Amniotic stem cell (primary cell): ENCODE measurements around the gene COASY.

ENCODE experiments used
- DNase-seq: peaks from one replicate; lab custom pipeline; 2025; lab: John Stamatoyannopoulos, UW

The COASY gene

DNA sequence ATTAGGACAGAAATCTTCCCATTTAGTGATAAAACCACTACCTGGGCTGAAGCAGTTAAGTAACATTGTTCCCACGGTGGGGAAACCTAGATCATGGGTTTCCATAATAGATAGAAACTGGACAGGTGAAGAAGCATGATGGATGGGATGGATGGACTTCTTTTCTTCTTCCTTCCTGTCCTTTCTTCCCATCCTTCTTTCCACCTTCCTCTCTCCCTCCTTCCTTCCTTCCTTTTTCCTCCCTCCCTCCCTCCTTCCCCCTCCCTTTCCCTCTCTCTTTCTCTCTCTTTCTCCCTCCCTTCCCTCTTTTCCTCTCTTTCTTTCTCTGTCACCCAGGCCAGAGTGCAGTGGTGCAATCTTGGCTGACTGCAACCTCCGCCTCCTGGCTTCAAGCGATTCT is 12.5 kb downstream of the COASY start:
- no peak for DNase-seq

- no peak for DNase-seq
These were observed 15.2 kb downstream of the COASY start for GRCh38 chr17:42577140-42577531.

- peak; percentile 97 for DNase-seq
These were observed 15.8 kb downstream of the COASY start, which contains the start of gene PSMC3IP for GRCh38 chr17:42577532-42578281. TSS of gene PSMC3IP (minus strand) at chr17:42577729. CDS start at chr17:42577686, 43 bp downstream.

- DNase-seq = peak; percentile 51
These were observed 16.4 kb downstream of the COASY start for GRCh38 chr17:42578282-42578869.

GRCh38 chr17:42579794-42580551 is 18.0 kb downstream of the COASY start:
- no peak for DNase-seq

GRCh38 chr17:42581744-42582270 is 19.9 kb downstream of the COASY start:
- no peak for DNase-seq

GRCh38 chr17:42584880-42585279 is 22.9 kb downstream of the COASY start:
- no peak for DNase-seq

DNA sequence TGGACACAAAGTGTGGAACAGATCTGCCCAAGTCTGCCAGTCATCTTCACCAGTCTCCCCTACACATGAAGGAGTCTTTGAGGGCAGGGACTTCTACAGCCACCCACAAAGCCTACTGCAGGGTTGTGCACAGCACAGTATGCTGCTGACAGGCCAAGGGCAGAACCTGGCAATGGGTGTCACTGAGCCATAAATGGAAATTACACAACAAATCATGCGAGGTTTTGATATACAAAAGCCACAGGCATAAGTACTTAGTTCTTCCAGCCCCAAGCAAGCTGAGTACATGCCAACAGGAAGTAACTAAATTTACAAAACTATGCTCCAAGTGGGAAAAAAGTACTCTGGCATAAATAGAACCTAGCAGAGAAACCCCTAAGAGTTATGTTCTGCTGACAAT is 23.4 kb downstream of the COASY start:
- no peak for DNase-seq

DNA sequence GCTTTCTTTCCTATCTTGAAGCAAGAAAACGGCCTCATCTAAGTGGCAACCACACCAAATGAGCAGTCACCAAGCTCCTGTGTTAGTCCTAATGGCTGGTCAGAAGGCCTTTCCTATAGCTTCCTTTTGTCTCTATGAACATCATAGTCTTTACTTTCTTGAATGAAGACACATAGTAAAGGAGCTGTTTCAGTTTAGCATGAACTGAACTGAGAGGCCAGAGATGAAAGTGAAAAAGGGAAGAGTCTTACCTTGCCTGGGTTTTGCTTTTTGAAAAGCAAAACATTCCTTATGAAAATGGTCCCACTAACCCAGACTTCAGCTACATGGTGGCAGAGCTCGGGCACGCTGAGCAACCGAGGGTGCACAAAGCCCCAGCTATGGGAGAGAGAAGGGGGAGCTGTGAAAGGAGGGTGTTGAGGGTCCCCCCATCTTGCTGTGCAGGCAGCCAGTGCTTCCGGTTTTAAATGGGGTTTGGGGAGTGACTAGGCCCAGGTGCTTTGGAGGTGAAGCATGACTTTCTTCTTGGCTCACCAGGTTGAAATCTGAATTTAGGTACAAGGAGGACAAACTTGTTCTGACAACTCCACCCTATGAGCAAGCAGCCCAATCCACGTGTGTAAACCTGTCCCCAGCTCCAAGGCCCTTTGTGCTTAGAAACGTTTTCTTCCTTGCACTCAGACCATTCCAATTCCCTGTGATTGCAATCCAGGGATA is 24.7 kb downstream of the COASY start:
- DNase-seq = no peak

GRCh38 chr17:42590886-42591285 is 28.9 kb downstream of the COASY start:
- no peak for DNase-seq

DNA sequence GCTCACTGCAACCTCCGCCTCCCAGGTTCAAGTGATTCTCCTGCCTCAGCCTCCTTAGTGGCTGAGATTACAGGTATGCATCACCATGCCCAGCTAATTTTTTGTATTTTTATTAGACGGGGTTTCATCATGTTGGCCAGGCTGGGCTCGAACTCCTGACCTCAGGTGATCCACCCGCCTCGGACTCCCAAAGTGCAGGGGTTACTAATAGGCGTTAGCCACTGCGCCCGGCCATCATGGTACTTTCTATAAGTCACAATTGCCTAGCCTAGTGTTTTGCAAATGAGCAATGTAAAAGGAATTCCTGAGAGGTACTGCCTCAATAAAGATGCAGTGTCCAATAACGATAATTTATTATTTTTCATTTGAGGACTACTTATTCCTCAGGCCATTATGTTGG is 29.5 kb downstream of the COASY start:
- no peak for DNase-seq

DNA sequence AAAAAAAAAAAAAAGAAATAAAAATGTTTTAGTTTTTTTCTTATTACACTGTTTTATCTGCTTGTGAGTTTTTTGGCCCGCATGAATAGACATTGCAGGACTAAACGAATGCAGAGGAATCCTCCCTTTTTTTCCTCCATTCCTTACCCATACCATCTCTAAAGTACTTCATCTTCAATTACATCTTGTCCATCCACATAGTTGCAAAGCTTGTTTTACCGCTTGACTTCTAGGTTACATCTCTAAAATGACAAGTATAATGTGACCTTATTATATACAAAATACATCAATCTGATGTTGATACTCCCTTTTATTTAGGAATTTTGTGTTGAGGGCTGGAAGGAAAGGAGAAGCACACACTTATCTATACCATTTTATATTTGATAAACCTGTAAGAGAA is 34.4 kb downstream of the COASY start:
- no peak for DNase-seq

GRCh38 chr17:42598905-42599304 is 37.0 kb downstream of the COASY start:
- no peak for DNase-seq

- no peak for DNase-seq
These were observed 41.4 kb downstream of the COASY start for GRCh38 chr17:42603318-42603717.

GRCh38 chr17:42607769-42608168 is 45.8 kb downstream of the COASY start:
- no peak for DNase-seq

DNA sequence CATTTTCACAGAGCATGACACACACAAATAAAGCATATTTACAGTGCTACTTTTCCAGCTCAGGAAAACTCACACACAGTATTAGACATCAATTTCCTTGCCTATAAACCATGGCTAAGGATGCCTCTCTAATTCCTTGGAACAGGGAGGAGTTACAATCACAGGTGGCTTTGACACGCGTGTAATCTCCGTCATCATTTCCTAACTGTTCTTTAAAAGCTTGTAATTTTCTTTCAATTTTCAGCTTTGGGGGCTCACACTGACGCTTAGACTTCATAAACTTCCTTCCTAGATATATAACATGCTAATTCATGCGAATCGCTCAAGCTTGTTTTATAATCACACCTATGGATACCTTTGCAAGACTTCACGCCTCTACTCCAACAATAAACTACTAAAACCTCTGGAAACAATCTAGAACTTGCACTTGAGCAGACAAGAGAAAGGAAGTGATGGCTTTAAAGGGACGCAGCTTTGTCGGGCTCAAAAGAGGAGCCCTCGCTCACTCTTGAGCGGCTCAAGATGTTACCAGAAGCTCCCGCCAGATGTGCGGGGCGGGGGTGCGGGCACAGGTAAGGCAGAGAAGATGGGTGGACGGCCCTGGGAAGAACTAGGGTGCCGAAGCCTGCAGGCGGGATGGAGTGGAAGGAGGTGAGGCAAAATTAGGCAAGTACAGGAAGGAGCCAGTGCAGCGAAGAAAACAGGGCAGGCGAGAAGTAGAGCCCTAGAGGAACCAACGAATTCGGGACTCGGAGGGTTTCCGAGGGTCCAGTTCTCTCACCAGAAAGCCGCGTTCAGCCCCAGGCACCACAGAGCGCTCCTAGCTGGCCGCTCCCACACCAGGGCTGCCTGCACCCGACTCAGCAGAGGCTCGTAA is 46.6 kb downstream of the COASY start:
- no peak for DNase-seq

- peak; percentile 99 for DNase-seq
These were observed 47.4 kb downstream of the COASY start, which contains the start of the genes RETREG3 and TUBG1 for GRCh38 chr17:42609182-42609813. TSS of gene RETREG3 (minus strand) at chr17:42609374. CDS start at chr17:42609324, 50 bp downstream. TSS of gene TUBG1 (plus strand) at chr17:42609683. CDS start at chr17:42609738, 55 bp downstream.

- DNase-seq = peak; percentile 55
These were observed 48.2 kb downstream of the COASY start for GRCh38 chr17:42609814-42610801.

DNA sequence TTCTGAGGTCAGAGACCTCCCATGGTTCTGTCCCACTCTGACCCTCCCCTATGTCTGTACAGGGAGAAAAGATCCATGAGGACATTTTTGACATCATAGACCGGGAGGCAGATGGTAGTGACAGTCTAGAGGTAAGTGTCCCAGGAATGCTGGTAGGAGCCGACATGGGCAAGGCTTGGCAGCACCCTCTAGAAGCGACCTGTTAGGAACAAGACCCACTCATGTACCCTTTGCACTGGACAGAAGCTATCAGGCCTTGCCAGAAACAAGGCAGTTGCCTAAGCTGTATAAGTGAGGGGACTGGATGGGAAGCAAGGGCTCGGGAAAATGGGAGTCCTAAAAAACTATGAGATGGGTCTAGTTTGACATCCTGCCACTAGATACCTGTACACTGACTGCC is 50.1 kb downstream of the COASY start:
- DNase-seq = no peak
